Measurements from ENCODE around the gene GAREM2.

GAREM2 gene

DNA sequence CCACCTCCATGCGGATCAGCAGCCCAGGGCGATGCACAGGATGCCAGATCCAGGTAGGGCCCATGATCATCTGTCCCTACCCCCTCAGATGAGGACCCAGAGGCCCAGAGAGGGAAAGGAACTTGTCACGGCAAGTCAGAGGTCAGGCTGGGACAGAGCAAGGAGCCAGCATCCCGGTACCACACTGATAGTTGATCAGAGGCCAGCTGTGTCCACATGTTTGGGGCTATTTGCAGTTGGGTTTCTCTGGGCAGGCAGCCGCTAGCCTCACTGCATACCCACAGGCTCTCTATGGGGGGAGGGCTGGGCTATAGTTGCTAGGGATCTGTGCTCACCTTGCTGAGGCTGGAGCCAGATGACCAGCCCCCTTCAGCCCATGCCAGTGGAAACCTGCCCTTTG, 9.6 kb downstream of the GAREM2 start:
- DNase-seq (ENCODE audit: extremely low spot score) = no peak
- POLR2A ChIA-PET = no interaction called here
- no peak for TF ChIP-seq SP1 (IDR thresholded peaks at IDR 0.05)
- no peak for TF ChIP-seq TARDBP (IDR thresholded peaks at IDR 0.05)
- TF ChIP-seq ARNT (IDR thresholded peaks at IDR 0.05) = no peak
- TF ChIP-seq HDGF (IDR thresholded peaks at IDR 0.05; ENCODE audit: borderline replicate concordance) = no peak
- TF ChIP-seq NFRKB (IDR thresholded peaks at IDR 0.05) = no peak
- TF ChIP-seq SUZ12 (IDR thresholded peaks at IDR 0.05) = no peak
- TF ChIP-seq BHLHE40 (IDR thresholded peaks at IDR 0.05; ENCODE audit: borderline replicate concordance) = no peak
- no peak for TF ChIP-seq L3MBTL2 (conservative IDR thresholded peaks at IDR 0.05)
- no peak for TF ChIP-seq FOXA1 (IDR thresholded peaks at IDR 0.05)
- TF ChIP-seq ELF4 (IDR thresholded peaks at IDR 0.05) = no peak
- no peak for TF ChIP-seq FOXM1 (IDR thresholded peaks at IDR 0.05; ENCODE audit: borderline replicate concordance)
- CTCF ChIA-PET = no interaction called here

DNA sequence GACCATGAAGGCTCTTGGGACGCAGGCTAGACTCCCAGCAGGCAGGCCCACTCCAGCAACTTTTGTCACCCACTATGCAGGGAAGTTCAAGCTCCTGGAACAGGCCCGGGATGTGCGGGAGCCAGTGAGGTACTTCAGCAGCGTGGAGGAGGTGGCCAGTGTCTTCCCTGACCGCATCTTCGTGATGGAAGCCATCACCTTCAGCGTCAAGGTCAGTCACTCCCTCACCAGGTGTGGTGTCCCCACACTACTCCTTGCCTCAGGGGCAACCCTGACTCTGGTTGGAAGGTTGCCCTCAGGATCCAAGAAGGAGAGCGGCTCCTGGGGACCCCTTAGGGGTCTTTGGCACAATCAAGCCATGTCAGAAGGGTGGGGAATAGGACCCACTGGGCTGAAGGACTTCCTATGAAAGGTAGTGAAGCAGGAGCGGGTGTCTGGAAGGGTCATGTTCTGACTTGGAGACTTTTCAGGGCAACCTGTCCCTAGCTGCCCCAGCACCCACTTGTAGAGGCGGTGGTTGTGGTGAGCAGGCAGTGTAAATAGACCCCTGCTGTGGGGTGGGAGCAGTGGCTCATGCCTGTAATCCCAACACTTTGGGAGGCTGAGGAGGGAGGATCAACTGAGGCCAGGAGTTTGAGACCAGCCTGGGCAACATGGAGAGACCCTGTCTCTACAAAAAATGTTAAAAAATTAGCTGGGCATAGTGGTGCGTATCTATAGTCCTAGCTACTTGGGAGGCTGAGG, 10.2 kb downstream of the GAREM2 start:
- POLR2A ChIA-PET = no interaction called here
- CTCF ChIA-PET = no interaction called here

DNA sequence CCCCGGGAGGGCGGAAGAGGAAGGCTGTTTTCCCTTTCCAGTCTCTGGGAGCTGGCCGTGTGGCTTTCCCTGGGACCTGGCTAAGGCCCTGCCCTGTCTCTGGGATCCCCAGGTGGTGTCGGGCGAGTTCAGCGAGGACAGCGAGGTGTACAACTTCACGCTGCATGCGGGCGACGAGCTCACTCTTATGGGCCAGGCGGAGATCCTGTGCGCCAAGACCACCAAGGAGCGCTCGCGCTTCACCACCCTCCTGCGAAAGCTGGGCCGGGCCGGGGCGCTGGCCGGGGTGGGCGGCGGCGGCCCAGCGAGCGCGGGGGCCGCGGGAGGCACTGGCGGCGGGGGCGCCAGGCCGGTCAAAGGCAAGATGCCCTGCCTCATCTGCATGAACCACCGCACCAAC, 11.2 kb downstream of the GAREM2 start:
- CTCF ChIA-PET = no interaction called here
- POLR2A ChIA-PET = no interaction called here
- DNase-seq (ENCODE audit: extremely low spot score) = no peak
- TF ChIP-seq CTBP1 (IDR thresholded peaks at IDR 0.05; ENCODE audit: borderline replicate concordance) (no peak), FOXM1 (IDR thresholded peaks at IDR 0.05; ENCODE audit: borderline replicate concordance) (no peak), BHLHE40 (IDR thresholded peaks at IDR 0.05; ENCODE audit: borderline replicate concordance) (no peak), HDGF (IDR thresholded peaks at IDR 0.05; ENCODE audit: borderline replicate concordance) (no peak), ELF4 (IDR thresholded peaks at IDR 0.05) (no peak), SUZ12 (IDR thresholded peaks at IDR 0.05) (no peak), ARNT (IDR thresholded peaks at IDR 0.05) (no peak), SP1 (IDR thresholded peaks at IDR 0.05) (no peak), FOXA1 (IDR thresholded peaks at IDR 0.05) (no peak), TARDBP (IDR thresholded peaks at IDR 0.05) (no peak)

More for the DNA sequence above, 10.2 kb downstream of the GAREM2 start:
- no peak for DNase-seq (ENCODE audit: extremely low spot score)
- TF ChIP-seq L3MBTL2 (conservative IDR thresholded peaks at IDR 0.05) (no peak), LEF1 (IDR thresholded peaks at IDR 0.05; ENCODE audit: borderline replicate concordance) (no peak), FOXM1 (IDR thresholded peaks at IDR 0.05; ENCODE audit: borderline replicate concordance) (no peak), ARNT (IDR thresholded peaks at IDR 0.05) (no peak)

DNA sequence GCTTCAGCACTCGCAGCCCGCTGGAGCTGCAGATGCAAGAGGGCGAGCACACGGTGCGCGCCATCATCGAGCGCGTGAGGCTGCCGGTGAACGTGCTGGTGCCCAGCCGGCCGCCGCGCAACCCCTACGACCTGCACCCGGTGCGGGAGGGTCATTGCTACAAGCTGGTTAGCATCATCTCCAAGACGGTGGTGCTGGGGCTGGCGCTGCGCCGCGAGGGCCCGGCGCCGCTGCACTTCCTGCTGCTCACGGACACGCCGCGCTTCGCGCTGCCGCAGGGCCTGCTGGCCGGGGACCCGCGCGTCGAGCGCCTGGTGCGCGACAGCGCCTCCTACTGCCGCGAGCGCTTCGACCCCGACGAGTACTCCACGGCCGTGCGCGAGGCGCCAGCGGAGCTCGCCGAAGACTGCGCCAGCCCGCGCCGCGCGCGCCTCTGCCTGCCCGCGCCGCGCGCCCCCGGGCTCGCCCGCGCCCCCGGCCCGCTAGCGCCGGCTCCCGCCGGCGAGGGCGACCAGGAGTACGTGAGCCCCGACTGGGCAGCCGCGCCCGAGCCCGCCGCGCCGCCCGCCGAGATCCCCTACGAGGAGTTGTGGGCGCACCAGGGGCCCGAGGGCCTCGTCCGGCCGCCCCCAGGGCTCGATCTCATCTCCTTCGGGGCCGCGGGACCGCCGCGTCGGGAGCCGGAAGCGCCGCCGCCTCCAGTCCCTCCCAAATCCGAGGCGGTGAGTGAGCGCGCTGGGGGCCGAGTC, 11.8 kb downstream of the GAREM2 start:
- TF ChIP-seq FOXK2 (IDR thresholded peaks at IDR 0.05) = no peak
- TF ChIP-seq SUZ12 (IDR thresholded peaks at IDR 0.05) = no peak
- no peak for TF ChIP-seq SP1 (IDR thresholded peaks at IDR 0.05)
- TF ChIP-seq NFRKB (IDR thresholded peaks at IDR 0.05) = no peak
- no peak for TF ChIP-seq L3MBTL2 (conservative IDR thresholded peaks at IDR 0.05)
- no peak for TF ChIP-seq CTBP1 (IDR thresholded peaks at IDR 0.05; ENCODE audit: borderline replicate concordance)
- TF ChIP-seq TARDBP (IDR thresholded peaks at IDR 0.05) = no peak
- no peak for TF ChIP-seq LEF1 (IDR thresholded peaks at IDR 0.05; ENCODE audit: borderline replicate concordance)
- TF ChIP-seq, protein P1, sequence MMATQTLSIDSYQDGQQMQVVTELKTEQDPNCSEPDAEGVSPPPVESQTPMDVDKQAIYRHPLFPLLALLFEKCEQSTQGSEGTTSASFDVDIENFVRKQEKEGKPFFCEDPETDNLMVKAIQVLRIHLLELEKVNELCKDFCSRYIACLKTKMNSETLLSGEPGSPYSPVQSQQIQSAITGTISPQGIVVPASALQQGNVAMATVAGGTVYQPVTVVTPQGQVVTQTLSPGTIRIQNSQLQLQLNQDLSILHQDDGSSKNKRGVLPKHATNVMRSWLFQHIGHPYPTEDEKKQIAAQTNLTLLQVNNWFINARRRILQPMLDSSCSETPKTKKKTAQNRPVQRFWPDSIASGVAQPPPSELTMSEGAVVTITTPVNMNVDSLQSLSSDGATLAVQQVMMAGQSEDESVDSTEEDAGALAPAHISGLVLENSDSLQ (IDR thresholded peaks at IDR 0.05) = no peak
- TF ChIP-seq ZNF384 (IDR thresholded peaks at IDR 0.05) = no peak
- TF ChIP-seq BHLHE40 (IDR thresholded peaks at IDR 0.05; ENCODE audit: borderline replicate concordance) = no peak
- POLR2A ChIA-PET = no interaction called here
- DNase-seq (ENCODE audit: extremely low spot score) = no peak
- CTCF ChIA-PET = no interaction called here

DNA sequence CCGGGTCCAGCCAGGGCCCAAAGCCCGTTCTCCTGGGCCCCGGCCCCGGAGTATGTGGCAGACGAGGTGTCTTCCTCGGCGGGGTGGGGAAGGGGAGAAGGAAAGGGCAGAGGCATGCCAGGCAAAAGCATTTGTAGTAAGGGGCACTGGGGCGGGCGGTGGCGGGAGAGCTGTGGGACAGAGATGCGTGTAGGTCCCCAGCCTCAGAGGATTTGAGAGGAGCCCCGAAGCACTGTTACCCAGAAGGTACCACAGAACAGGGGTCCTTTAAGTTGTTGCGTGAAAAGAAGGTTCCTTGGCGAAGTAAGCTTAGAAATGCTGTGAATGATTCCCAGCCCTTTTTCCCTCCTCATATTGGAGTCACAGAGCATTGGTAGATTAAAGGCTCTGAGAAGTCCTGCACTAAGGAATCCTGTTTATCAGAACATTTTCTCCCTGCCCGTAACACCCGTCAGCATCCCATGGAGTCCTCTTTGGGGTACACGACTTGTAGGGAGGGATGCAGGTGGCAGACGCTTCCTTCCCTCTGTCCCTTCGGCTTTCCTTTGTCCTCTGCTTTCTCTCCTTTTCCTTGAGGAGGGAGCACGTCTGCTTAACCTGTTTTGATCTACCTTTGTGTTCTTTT, 12.5 kb downstream of the GAREM2 start:
- ChIA-PET CTCF (interaction anchor here (0.6 kb wide), 1 partner anchor 486 kb away, joined by 3 read pairs; no protein-coding TSS in a partner anchor), POLR2A (no interaction called here)
- TF ChIP-seq CTBP1 (IDR thresholded peaks at IDR 0.05; ENCODE audit: borderline replicate concordance) = no peak
- no peak for TF ChIP-seq ZNF384 (IDR thresholded peaks at IDR 0.05)
- TF ChIP-seq NFRKB (IDR thresholded peaks at IDR 0.05) = no peak
- TF ChIP-seq L3MBTL2 (conservative IDR thresholded peaks at IDR 0.05) = no peak
- no peak for TF ChIP-seq ARNT (IDR thresholded peaks at IDR 0.05)
- no peak for DNase-seq (ENCODE audit: extremely low spot score)

DNA sequence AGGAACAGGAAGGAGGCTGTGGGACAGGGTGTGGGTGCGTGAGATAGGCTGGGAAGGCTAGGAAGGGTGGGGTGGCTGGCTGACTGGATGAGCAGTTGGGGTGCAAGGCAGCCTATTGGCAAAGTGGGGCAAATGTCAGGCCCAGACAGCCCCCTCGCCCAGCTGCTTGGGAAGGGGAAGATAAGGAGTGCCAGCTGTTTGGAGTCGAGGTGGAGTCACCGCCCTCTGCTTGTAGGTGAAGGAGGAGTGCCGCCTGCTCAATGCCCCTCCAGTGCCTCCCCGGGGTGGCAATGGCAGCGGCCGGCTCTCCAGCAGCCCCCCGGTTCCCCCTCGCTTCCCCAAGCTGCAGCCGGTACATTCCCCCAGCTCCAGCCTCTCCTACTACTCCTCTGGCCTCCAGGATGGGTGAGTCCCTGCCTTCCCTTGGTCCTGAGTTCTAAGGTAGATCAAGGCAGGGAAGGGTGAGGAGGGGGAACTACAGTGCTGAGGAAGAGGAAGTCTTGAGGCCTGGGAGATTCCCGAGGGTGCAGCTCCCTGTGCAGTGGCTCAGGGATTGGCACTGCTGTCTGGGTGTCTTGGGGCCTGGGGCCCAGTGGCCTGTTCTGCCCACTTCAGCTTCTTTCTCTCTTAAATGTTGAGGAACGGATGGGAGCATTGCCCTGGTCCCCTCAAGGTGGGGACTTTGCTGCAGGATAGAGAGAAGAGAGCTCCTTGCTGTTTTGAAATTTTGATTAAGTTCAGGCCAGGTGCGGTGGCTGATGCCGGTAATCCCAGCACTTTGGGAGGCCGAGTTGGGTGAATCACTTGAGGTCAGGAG, 13.3 kb downstream of the GAREM2 start:
- CTCF ChIA-PET = interaction anchor here (0.6 kb wide), 1 partner anchor 486 kb away, joined by 3 read pairs; no protein-coding TSS in a partner anchor
- POLR2A ChIA-PET = no interaction called here
- no peak for TF ChIP-seq FOXK2 (IDR thresholded peaks at IDR 0.05)
- TF ChIP-seq ARNT (IDR thresholded peaks at IDR 0.05) = no peak
- TF ChIP-seq ZNF384 (IDR thresholded peaks at IDR 0.05) = no peak
- no peak for TF ChIP-seq SP1 (IDR thresholded peaks at IDR 0.05)
- no peak for TF ChIP-seq LEF1 (IDR thresholded peaks at IDR 0.05; ENCODE audit: borderline replicate concordance)
- no peak for TF ChIP-seq CTBP1 (IDR thresholded peaks at IDR 0.05; ENCODE audit: borderline replicate concordance)
- TF ChIP-seq FOXA1 (IDR thresholded peaks at IDR 0.05) = no peak
- TF ChIP-seq HDGF (IDR thresholded peaks at IDR 0.05; ENCODE audit: borderline replicate concordance) = no peak
- no peak for TF ChIP-seq TARDBP (IDR thresholded peaks at IDR 0.05)
- no peak for TF ChIP-seq SUZ12 (IDR thresholded peaks at IDR 0.05)
- no peak for TF ChIP-seq L3MBTL2 (conservative IDR thresholded peaks at IDR 0.05)
- TF ChIP-seq ELF4 (IDR thresholded peaks at IDR 0.05) = no peak
- no peak for TF ChIP-seq BHLHE40 (IDR thresholded peaks at IDR 0.05; ENCODE audit: borderline replicate concordance)
- no peak for DNase-seq (ENCODE audit: extremely low spot score)
